ENCODE measurements around the gene NFIA.

Gene NFIA

DNA sequence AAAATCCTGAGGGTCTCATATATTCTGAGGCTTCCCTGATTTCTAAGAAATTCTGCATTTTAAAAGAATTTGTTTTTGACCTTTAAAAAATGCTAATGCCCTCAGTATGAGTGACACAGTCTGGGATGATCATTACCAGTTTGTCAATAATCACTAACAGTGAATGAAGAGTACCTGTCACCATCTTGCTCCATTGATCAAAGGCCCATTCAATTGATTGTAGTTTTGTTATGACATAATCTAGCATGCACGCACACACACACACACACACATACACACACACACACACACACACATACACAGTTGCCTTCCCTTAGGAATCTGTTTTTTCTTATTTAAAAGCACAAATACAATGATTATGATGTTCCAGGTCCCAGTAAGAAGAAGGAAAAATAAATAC, 250.4 kb downstream of the NFIA start:
- no peak for DNase-seq (ENCODE audit: low read depth in 2 of 2)

DNA sequence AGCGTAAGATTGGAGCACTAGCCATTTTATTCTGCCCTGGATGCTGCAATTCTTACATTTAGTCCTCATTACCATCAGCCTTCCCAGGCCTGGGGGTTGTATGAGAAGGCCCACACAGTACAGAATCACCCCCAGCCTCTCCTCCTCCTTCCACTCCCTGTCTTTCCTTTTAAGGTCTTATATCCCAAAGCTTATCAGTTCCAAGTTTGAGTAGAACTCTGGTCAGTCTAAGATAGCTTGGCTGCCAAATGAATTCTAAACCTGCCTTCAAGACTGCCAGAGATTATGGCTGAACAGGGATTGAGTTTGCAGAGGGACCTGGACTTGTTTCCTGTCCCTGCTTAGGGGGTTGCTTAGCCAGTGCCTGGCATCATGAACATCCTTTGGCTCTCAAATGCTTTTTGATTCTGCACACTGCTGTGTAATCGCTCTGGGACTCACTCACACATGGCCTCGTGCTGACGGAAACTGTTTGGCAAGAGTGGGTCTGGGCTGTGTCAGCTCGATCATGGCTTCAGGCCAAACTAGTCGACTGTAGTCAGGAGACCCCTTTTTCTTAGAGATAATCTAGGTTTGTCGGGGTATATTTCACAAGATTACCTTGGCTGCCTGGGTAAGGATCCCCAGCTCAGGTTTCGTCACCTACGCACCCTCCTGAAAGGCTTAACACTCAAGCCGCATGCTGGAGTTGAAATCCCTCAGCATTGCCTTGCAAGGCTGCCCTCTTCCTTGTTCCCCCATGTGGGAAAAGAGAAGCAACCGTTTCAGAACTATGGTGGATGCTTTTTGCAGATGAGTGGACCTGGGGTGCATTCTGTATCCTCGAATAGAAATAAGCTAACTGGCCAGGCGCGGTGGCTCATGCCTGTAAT, 252.6 kb downstream of the NFIA start:
- no peak for DNase-seq (ENCODE audit: low read depth in 2 of 2)

DNA sequence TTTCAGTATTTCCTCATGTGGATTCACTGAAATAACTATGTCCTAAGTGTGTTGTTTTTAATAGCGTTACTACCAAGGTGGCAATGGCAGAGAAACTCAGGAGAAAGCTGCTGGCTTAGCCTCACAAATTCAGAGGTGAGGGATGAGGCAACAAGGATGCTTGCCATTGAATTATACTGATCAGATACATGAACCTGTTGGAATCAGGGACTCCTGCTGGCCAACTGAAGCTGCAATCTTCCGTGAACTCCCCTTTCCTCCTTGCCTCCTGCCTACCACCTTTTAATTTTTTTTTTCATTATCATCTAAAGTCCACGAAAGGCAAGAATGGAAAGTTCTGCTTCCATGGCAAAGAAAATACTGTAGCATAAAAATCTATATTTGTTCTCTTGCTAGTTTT, 254.7 kb downstream of the NFIA start:
- DNase-seq (ENCODE audit: low read depth in 2 of 2): no peak

DNA sequence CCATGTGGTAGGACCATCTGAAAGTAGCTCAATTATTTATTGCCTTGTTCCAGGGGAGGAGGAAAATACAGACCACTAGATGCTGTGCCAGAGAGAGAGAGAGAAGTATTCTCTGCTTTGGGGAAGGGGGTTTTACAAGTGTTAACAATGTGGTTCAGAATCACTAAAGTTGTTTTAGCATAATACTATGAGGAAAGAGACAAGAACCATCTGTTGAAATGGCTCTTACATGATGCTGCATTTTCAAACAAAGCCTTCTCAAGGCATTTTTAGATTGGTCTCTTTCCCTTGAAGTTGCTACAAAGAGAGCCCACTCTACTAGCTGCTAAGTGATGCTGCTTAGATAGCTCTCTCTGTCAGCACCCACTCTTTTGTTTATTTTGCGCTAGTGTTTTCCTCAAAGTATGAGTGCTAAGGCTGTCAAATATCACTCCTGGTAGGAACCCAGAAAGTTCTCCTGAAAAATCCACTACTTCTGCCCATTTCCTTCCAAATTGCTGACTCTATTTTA, 255.1 kb downstream of the NFIA start:
- no peak for DNase-seq (ENCODE audit: low read depth in 2 of 2)

DNA sequence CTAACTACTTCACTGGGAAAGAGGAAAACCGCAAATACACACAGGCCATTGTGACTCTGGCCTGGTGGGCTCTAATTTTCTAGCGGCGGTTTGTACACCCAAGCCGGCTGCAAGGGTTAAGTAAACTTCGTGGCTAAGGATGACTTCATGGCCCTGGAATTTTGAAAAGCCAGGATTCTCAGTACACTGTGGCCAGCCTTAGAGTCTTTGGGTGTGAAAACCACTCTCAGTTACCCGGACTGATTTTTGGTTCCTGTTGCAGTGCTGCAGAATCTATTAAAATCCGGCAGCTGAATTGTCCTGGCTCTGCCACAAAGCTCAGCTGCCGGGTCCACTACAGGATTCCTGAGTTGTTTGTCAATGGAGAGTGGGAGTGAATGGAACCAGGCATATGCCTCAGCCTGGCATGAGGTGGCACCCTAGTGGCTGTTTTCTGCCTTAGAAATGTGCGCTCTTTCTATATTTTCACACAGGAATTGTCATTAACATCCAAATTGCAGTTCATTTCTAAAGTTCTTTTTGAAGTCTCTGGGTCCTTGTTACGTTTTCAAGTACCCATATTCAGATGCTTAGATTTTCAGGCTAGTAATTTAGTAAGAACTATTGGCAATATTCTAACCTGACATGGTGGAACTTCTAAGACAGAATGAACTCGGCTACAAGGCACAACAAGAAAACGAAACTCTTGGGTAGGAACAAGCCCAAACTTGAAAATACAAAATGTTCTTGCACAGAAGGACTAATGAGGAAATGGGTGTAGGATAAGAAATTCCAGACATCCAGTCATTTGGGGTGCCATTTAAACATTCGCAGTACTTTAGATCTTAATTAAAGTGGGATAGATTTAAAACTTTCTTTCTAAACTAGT, 255.9 kb downstream of the NFIA start:
- no peak for DNase-seq (ENCODE audit: low read depth in 2 of 2)

DNA sequence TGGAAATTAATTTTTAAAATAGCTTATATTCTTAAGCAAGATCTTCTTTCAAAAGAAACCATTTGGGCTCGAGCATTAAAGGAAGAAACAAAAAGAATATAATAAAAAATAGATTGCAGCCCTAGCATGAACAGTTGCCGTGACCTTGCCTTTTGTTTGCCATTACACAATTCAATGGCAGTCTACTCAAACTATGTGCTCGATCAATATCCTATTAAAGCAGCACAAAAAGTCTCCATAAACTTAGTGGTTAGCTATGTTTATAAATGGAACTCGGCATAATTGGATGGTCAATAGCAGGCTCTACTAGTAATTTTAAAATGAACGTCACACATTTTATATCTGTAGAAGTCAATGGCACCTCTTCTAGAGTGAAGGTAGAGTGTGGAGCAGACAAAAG, 256.5 kb downstream of the NFIA start:
- no peak for DNase-seq (ENCODE audit: low read depth in 2 of 2)

DNA sequence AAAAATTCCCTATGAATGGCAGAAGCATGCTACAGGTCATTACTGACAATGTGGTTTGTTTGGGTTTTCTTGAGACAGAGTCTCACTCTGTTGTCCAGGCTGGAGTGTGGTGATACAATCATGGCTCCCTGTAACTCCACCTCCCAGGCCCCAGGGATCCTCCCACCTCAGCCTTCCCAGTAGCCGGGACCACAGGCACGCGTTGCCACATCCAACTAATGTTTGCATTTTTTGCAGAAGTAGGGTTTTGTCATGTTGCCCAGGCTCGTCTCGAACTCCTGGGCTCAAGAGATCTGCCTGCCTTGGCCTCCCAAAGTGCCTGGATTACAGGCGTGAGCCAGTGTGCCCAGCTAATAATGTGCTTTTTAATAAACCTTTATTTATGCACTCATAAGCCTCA, 259.1 kb downstream of the NFIA start:
- DNase-seq (ENCODE audit: low read depth in 2 of 2): no peak

DNA sequence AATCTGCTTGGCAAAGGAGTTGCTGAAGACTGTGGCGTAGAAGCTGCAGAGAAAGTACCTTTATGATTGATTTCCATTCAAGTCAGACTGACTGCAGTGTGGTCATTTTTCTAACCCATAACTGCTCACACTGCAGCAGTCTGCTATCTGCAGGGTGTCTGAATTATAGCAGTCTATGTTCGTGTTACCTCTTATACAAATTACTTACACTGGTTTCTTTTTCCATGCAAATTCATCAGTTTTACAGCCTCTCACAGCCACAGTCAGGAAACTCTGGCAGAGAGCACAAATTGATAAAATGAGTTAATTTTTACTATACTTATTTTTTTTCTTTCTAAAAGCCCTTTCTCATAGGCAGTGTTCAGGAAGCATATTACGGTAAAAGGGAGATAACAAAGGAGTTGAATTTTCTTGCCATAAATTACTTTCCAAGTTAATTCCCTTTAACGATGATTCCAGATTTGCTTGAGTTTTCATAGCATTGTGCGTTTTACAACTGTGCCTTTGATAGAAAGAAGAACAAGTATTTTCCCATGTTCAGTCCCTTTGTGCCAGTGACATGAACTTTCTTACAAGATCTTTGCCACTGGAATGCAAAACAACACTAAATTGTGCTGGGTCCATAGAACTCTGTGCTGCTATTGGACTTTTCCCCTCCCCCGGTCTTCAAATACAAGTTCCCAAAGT, 261.5 kb downstream of the NFIA start:
- no peak for DNase-seq (ENCODE audit: low read depth in 2 of 2)

DNA sequence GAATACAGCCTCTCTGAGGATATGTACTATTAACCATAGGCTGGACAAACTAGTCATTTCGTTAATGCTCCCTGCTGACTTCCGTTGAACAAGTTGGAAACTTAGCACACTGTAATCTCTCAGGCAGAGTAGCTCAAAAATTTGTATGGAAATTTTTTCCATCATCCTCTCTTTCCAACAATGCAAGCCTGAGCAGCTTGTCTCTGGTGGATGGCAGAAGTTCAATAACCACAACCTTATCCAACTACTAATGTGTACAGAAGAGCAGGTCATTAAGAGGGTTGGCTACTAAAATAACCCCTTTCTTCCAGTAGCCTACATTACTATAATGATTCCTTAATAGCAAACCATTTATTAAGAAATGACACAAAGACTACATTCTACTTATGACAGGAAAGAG, 262.3 kb downstream of the NFIA start:
- no peak for DNase-seq (ENCODE audit: low read depth in 2 of 2)

DNA sequence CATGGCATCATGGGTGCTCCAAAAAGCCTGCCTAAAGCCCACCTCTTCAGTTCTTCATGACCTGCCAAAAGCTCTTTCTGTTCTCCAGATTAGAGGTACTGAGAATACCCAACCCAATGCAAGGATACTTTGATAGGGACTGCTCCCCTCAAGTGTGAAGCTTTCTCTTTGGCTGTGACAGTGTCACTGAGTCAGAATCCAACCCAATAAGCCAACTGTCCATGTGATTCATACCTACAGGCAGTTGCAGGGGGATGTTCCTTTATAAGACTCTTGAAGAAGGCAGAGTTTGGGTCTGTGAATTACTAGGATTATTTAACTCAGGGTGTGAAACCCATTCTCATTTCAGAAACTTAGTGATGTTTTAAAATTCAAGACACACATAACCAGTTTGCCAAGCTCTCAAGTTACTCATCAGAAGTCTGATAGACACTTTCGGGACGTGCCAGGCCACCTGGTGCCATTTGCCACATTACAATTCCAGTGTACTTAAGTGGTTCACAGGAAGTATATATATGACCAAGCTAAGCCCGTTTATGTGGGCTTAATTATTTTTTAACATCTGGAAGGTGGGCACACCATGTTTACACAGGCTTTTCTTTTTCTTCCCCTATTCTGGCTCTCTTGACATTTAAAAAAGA, 265.8 kb downstream of the NFIA start:
- DNase-seq (ENCODE audit: low read depth in 2 of 2): no peak

DNA sequence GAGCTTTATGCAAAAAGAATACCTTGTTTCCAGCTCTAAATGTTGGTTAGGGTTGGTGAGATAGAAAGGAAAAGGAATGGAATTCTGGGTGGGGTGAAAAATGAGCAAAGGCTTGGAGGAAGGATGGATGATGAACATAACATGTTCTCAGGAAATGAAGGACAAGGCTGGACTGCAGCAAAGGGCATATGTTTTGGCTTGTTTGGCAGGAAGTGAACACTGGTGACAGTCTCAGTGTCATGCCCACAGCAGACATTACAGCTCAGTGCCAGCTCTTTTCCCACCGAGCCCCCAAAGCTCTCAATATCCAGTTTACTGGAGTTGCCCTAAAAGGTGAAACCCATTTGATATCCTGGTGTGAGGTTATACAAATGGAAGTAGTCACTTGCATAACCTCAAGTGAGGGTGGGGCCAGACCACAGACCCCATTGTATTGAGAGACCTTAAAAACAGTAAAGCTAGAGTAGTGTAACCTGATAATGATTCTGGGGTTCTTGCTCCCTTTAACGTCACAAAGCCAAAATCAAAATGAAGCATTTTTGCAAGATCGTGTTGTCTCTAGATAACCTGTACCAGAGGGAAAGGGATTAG, 270.6 kb downstream of the NFIA start:
- no peak for DNase-seq (ENCODE audit: low read depth in 2 of 2)

DNA sequence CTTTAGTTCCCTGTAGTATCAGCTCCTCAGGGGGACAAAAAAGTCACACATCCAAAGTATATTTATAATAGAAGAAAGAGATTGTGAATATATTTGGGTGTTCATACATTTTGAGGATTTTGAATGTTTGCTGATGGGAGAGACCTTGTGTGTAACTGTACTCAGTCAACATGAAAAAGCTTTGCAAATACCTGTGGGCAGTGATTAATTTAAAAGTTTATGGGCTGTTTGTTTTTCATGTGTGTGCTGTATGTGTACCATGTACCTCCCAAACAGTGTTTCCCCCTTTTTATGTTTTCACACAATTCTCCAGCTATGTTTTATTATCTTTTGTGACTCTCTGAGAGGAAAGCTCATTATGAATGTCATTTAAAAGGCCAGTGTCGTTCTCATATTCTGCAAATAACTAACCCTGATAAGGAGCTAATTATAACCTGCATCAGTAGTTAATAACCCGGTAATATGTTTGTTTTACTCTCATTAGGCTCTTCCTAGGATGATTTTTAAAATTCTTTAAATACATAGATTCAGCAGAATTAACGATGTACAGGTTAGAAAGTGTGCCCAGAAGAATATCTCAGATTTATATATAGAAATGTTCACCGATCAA, 271.5 kb downstream of the NFIA start:
- DNase-seq (ENCODE audit: low read depth in 2 of 2): no peak

DNA sequence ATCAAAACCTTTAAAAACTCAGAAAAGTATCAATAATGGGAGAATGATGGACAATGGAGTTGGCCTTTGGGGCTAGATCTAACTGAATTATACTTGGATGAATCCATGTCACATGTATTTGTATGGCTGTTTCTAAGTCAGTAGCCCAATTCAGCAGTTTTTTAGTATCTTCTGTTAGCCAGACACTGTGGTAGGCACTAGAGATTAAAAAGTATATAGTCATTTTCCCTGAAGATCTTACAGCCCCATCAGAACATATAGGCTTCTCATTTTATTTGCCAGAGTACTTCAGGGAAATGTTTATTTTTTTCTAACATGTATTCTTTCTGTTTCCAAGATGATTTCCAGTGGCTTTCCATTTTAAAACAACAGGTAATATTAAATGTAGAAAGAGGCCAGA, 273.7 kb downstream of the NFIA start:
- DNase-seq (ENCODE audit: low read depth in 2 of 2): no peak

DNA sequence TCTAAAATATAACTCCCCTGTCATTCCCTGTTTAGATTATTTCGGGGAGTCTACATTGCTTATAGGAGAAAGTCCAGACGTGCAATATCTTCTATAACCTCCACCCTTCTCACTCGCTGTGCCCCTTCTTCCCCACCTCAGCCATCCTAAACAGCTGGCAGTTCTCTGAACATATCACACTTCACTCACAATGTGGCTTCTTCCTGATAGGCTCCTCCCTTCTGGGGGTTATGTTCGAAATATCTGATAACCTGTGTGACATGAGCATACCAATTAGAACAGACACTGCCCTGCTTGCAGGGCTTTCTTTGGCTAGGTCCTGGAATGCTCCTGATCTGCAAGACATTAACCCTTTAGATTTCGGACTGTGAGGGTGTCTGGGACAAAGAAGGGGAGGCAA, 274.6 kb downstream of the NFIA start:
- DNase-seq (ENCODE audit: low read depth in 2 of 2): no peak

DNA sequence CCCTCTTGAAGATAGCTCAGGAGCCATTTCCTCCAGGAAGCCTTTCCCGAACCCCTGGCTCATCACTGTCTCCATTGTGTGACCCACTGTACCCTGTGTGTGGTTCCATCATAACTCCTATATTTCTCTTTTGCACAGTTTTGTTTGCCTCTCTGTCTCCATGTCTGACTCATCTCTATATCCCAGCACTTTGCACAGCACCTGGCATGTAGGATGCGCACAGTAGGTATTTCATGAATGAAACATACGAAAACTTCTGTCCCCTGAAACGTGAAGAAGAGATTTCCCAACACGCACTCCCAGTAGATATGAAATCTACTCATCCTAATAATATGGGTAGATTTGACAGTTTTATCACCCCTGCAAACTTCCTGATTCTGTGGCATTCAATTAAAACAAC, 275.2 kb downstream of the NFIA start:
- no peak for DNase-seq (ENCODE audit: low read depth in 2 of 2)

DNA sequence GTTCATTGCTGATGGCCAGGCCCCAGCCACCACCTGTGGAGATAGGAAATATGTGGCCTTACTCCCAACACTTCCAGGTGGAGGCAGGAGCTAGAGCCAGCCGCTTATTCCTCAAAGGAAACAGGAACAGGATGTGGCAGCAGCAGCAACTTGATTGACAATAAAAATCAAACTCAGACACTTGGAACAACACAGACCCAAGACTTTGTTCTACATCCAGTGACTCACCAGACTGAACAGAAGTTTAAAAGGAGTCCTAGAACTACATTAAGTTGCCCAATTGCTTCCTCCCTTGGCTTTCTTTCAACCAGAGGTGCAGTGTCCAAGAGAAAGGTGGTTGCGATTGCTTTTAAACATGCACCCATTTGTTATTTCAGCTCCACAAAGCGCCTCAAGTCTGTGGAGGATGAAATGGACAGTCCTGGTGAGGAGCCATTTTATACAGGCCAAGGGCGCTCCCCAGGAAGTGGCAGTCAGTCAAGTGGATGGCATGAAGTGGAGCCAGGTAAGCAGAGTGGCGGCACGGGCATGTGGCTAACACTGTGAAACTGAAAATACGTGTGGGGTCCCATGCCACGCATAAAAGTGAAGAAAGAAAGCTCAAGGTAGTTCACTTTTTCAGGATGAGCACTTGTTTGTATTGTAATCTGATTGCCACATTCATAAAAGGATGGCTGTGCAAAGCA, 276.6 kb downstream of the NFIA start:
- no peak for DNase-seq (ENCODE audit: low read depth in 2 of 2)

DNA sequence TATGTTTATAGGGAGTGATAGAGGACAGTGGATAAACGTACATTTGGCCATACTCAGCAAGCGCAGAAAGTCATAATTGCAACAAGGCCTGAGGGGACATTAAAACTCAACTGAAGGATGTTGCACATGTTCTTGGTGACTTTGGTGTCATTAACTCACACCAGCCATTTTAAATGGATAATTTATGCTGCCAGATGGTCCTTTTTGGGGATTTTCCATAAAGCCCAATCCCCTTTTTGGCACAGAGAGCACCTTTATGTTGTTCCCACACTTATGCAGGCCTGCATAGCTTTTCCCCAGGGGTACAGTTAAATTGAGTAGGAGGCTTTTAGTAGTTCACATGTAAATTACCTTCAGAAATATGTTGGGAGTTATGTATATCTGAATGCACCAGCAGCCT, 279.6 kb downstream of the NFIA start:
- DNase-seq (ENCODE audit: low read depth in 2 of 2): no peak

DNA sequence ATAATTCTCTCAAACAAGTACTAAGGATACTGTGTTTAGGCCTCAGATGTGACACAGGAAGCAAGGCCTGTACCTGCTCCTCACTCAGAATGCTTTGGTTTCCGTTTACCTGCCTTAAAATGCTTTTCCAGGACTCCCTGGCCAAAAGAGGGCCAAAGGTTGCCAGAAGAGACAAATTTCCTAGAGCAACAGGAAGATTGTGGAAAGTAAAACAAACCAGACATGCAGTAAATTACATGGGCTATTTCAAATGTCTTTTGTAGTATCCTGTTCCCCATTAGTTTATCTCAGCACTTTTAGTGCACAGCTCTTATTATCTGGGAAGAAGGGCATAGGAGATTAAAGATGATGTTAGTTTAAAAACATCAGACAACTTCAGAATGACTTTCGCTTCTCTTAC, 280.0 kb downstream of the NFIA start:
- DNase-seq (ENCODE audit: low read depth in 2 of 2): no peak

DNA sequence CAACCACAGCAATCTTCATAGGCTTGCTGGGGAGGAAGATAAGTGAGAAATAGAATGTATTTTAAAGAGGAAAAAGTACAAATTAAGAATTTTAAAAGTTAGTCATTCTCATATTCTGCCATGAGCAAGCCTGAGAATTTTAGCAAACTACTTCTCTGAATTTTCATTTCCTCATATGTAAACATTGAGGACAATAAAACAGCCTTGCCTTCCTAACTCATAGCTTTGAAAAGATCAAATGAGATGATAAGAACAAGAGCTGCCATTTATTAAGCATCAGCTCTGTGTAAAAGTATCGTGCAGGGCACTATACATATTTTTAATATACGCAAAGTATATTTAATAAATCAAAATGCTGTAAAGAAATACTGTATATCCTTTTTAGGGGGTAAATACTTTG, 286.0 kb downstream of the NFIA start:
- DNase-seq (ENCODE audit: low read depth in 2 of 2): no peak

DNA sequence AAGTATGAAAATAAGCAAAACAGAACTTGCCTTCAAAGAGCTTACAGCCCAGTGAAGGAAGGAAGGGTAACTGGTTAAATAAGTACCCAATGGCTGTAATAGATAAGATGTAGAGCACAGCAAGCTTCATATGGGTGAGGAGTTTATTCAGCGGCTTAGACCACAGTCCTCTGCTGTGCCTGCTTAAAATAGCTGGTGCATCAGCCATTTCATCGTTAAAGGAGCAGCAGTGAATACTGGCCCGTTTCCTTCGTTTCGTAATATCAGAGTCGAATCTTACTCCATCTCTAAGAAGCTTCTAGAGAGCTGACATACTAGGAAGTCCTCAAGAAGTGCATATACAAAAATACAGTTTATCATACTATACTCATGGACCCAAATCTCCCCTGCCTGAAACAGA, 286.5 kb downstream of the NFIA start:
- no peak for DNase-seq (ENCODE audit: low read depth in 2 of 2)
